H1 (cell line): ENCODE results near the gene TAAR1. TPM values are rescaled to one million over a fixed set of nuclear protein-coding genes. Genes with fewer than 3 reads are reported as not detected.

Source experiments
- CTCF ChIA-PET: fragments of 300-600 bp; sonication (Branson Sonifier 250); formaldehyde crosslinking; loops from one replicate; lab custom pipeline; 2021; ENCODE audit not compliant: partially characterized antibody; lab: Charles Lee
- POLR2A ChIA-PET: fragments of 300-600 bp; sonication (Branson Sonifier 250); formaldehyde crosslinking; loops from one replicate; lab custom pipeline; 2021; ENCODE audit warnings: inconsistent platforms; ENCODE audit not compliant: partially characterized antibody; lab: Charles Lee
- DNase-seq, 2 experiments: peaks; one replicate each; pipeline versions ENCODE4 v3.0.0 to v3.0.0-alpha.2; 2010 to 2022; ENCODE audit warnings: low spot score in 2 of 2, low read depth in 1 of 2, mixed read lengths in 1 of 2
- FAIRE-seq: peaks from 2 replicates; lab custom pipeline; 2011; peaks lifted over from hg19 to GRCh38; lab: Jason Lieb, UNC
- H2AFZ ChIP-seq: 2 replicates; pipeline ENCODE4 v1.8.1; 2012; ENCODE audit warnings: low read length, inconsistent platforms
- H2AK5ac ChIP-seq: 2 replicates; pipeline ENCODE4 v1.6.1; 2013; ENCODE audit warnings: low read depth, low read length
- H2BK120ac ChIP-seq: replicated peaks from 2 replicates; pipeline ENCODE3; 2013; ENCODE audit warnings: low read depth, low read length, inconsistent platforms
- H2BK12ac ChIP-seq: 2 replicates; pipeline ENCODE4 v1.6.1; 2013; ENCODE audit warnings: low read depth, low read length
- H2BK15ac ChIP-seq: 2 replicates; pipeline ENCODE4 v1.6.1; 2013; ENCODE audit warnings: low read length
- H2BK20ac ChIP-seq: 2 replicates; pipeline ENCODE4 v1.6.1; 2013; ENCODE audit warnings: low read length
- H2BK5ac ChIP-seq: 2 replicates; pipeline ENCODE4 v1.6.1; 2013; ENCODE audit warnings: low read depth, low read length
- H3K14ac ChIP-seq: 2 replicates; pipeline ENCODE4 v1.6.1; 2013; ENCODE audit warnings: inconsistent platforms; ENCODE audit not compliant: insufficient read length
- H3K18ac ChIP-seq: 2 replicates; pipeline ENCODE4 v1.6.1; 2013; ENCODE audit warnings: low read length; ENCODE audit errors: extremely low read depth
- H3K23ac ChIP-seq: 2 replicates; pipeline ENCODE4 v1.6.1; 2013; ENCODE audit warnings: inconsistent platforms; ENCODE audit not compliant: insufficient read length
- H3K23me2 ChIP-seq: 2 replicates; pipeline ENCODE4 v1.6.1; 2013; ENCODE audit warnings: low read depth, low read length
- H3K27ac ChIP-seq: 2 replicates; pipeline ENCODE4 v1.6.1; 2011; ENCODE audit warnings: low read depth, low read length, inconsistent platforms
- H3K27me3 ChIP-seq, 4 experiments: replicated peaks in 1 of 4; 1 replicate in 1 of 4; 2 replicates in 3 of 4; pipeline versions ENCODE4 v1.6.1 to v1.8.1; 2011 to 2013; ENCODE audit warnings: low read length in 3 of 4, mild to moderate bottlenecking in 3 of 4, inconsistent platforms in 2 of 4, mixed read lengths in 2 of 4, moderate library complexity in 1 of 4; ENCODE audit not compliant: control insufficient read depth in 3 of 4, insufficient read depth in 3 of 4; ENCODE audit errors: extremely low read depth in 1 of 4
- H3K36me3 ChIP-seq, 4 experiments: 2 replicates each; pipeline versions ENCODE4 v1.6.1 to v1.8.1; 2011 to 2013; ENCODE audit warnings: mild to moderate bottlenecking in 4 of 4, low read length in 3 of 4, moderate library complexity in 2 of 4, control low read depth in 1 of 4, inconsistent platforms in 1 of 4; ENCODE audit not compliant: insufficient read depth in 4 of 4, control insufficient read depth in 2 of 4
- H3K4ac ChIP-seq: replicated peaks from 2 replicates; pipeline ENCODE3; 2013; ENCODE audit warnings: low read length, low read depth, mixed read lengths, inconsistent platforms; ENCODE audit not compliant: insufficient read length
- H3K4me1 ChIP-seq, 4 experiments: replicated peaks in 1 of 4; 1 replicate in 1 of 4; 2 replicates in 3 of 4; pipeline versions ENCODE4 v1.6.1 to v1.8.1; 2011 to 2013; ENCODE audit warnings: low read length in 3 of 4, inconsistent platforms in 2 of 4, mixed read lengths in 1 of 4; ENCODE audit not compliant: insufficient read depth in 4 of 4, control insufficient read depth in 3 of 4
- H3K4me2 ChIP-seq, 2 experiments: 2 replicates each; pipeline versions ENCODE4 v1.6.1 to v1.8.1; 2011 to 2013; ENCODE audit warnings: low read depth in 2 of 2, low read length in 2 of 2, control low read depth in 1 of 2, inconsistent platforms in 1 of 2, mild to moderate bottlenecking in 1 of 2; ENCODE audit not compliant: insufficient read depth in 1 of 2
- H3K4me3 ChIP-seq, 4 experiments: fragments of 200-600, 300-600 bp in 1 of 4; sonication (generic), shearing (Covaris generic), sonication (Bioruptor Twin) in 1 of 4; 2 replicates each; pipeline versions ENCODE4 v1.5.1 to v1.8.1; 2011 to 2016; ENCODE audit warnings: low read length in 4 of 4, low read depth in 3 of 4, control low read depth in 2 of 4, inconsistent platforms in 2 of 4, mild to moderate bottlenecking in 2 of 4, mixed read lengths in 1 of 4, moderate library complexity in 1 of 4; ENCODE audit not compliant: insufficient read depth in 2 of 4; ENCODE audit errors: extremely low read depth in 1 of 4
- H3K56ac ChIP-seq: replicated peaks from 2 replicates; pipeline ENCODE3; 2013; ENCODE audit warnings: low read depth, mild to moderate bottlenecking, mixed read lengths, low read length, inconsistent platforms; ENCODE audit not compliant: insufficient read length
- H3K79me1 ChIP-seq: 2 replicates; pipeline ENCODE4 v1.6.1; 2013; ENCODE audit warnings: low read depth, low read length, control low read depth
- H3K79me2 ChIP-seq, 2 experiments: 2 replicates each; pipeline versions ENCODE4 v1.6.1 to v1.8.1; 2012 to 2013; ENCODE audit warnings: low read length in 2 of 2, mild to moderate bottlenecking in 2 of 2, inconsistent platforms in 1 of 2; ENCODE audit not compliant: insufficient read depth in 2 of 2, control insufficient read depth in 1 of 2
- H3K9ac ChIP-seq, 4 experiments: replicated peaks in 1 of 4; 1 replicate in 1 of 4; 2 replicates in 3 of 4; pipeline versions ENCODE4 v1.6.1 to v1.8.1; 2011 to 2013; ENCODE audit warnings: low read depth in 3 of 4, low read length in 3 of 4, control low read depth in 2 of 4, mild to moderate bottlenecking in 2 of 4, moderate library complexity in 2 of 4, inconsistent platforms in 1 of 4; ENCODE audit errors: extremely low read depth in 1 of 4
- H3K9me3 ChIP-seq, 2 experiments: 2 replicates each; pipeline versions ENCODE4 v1.6.1 to v1.8.1; 2012 to 2013; ENCODE audit warnings: mild to moderate bottlenecking in 2 of 2, moderate library complexity in 2 of 2, control low read depth in 1 of 2, inconsistent platforms in 1 of 2, low read depth in 1 of 2, low read length in 1 of 2, mixed read lengths in 1 of 2; ENCODE audit not compliant: insufficient read depth in 2 of 2
- H4K20me1 ChIP-seq, 2 experiments: replicated peaks in 1 of 2; 2 replicates each; pipeline versions ENCODE3 to v1.8.1; 2011 to 2013; ENCODE audit warnings: inconsistent platforms in 2 of 2, low read length in 2 of 2, mild to moderate bottlenecking in 1 of 2; ENCODE audit not compliant: insufficient read depth in 2 of 2, control insufficient read depth in 1 of 2
- H4K5ac ChIP-seq: 2 replicates; pipeline ENCODE4 v1.6.1; 2013; ENCODE audit warnings: low read length, low read depth, mixed read lengths, inconsistent platforms; ENCODE audit not compliant: insufficient read length
- H4K8ac ChIP-seq: 2 replicates; pipeline ENCODE4 v1.8.0; 2013; ENCODE audit warnings: mild to moderate bottlenecking, moderate library complexity, low read length, inconsistent platforms; ENCODE audit not compliant: insufficient read depth; ENCODE audit errors: extremely low read depth
- H4K91ac ChIP-seq: replicated peaks from 2 replicates; pipeline ENCODE3; 2013; ENCODE audit warnings: low read length, mixed read lengths, inconsistent platforms; ENCODE audit not compliant: insufficient read length
- CHD1 ChIP-seq: IDR thresholded peaks from 2 replicates; pipeline ENCODE4 v1.6.1; 2012; ENCODE audit warnings: low read depth, low read length, improper control_type of control experiment
- GABPA ChIP-seq: IDR thresholded peaks from 2 replicates; pipeline ENCODE4 v1.6.1; 2011; ENCODE audit warnings: mild to moderate bottlenecking, low read length, moderate library complexity, borderline replicate concordance; ENCODE audit not compliant: insufficient read depth
- MAX ChIP-seq: IDR thresholded peaks from 2 replicates; pipeline ENCODE4 v1.6.1; 2012; ENCODE audit warnings: inconsistent platforms
- RFX5 ChIP-seq: IDR thresholded peaks from 2 replicates; pipeline ENCODE4 v1.6.1; 2011; ENCODE audit warnings: low read depth, low read length, improper control_type of control experiment, borderline replicate concordance
- TAF1 ChIP-seq: IDR thresholded peaks from 2 replicates; pipeline ENCODE4 v1.6.1; 2011; ENCODE audit warnings: mild to moderate bottlenecking, low read depth, low read length
- TBP ChIP-seq: IDR thresholded peaks from 2 replicates; pipeline ENCODE4 v1.6.1; 2011; ENCODE audit warnings: low read depth, low read length, improper control_type of control experiment
- WGBS, 2 experiments: shearing (Covaris generic) in 1 of 2; methylation state at CpG; one replicate each; pipeline versions ENCODE4 v1.1.6 to v1.1.7; 2013 to 2015; ENCODE audit warnings: low lambda C conversion rate in 2 of 2, mixed read lengths in 2 of 2, inconsistent platforms in 1 of 2, low coverage in 1 of 2, missing lambda C conversion rate in 1 of 2; ENCODE audit not compliant: insufficient replicate concordance in 2 of 2, insufficient coverage in 1 of 2, insufficient read length in 1 of 2; ENCODE audit errors: extremely low coverage in 1 of 2, missing lambda C conversion rate in 1 of 2; 5-methylcytosine and 5-hydroxymethylcytosine counted together
- polyA plus RNA-seq, 7 experiments: library from polyadenylated mRNA; depleted of rRNA in 3 of 7; stranded (reverse) in 5 of 7; unstranded in 2 of 7; fragments of >200 nt in 5 of 7; fragments of 200-250 nt in 2 of 7; gene quantifications; 1 replicate in 5 of 7; 2 replicates in 1 of 7; 4 replicates in 1 of 7; pipeline versions ENCODE4 v1.2.1 to v1.2.3, GENCODE V29; 2011 to 2013; ENCODE audit warnings: missing spikeins in 2 of 7, mixed read lengths in 2 of 7
- total RNA-seq: library from RNA; stranded (reverse); fragmentation: NEBNext Ultra II Directional; extraction: Animal tissue kit (Norgen Biotek cat#: 25700); gene quantifications from 2 replicates; pipeline ENCODE4 v1.2.1, GENCODE V29; 2021
- TF ChIP-seq, protein P1 (sequence below): IDR thresholded peaks from 2 replicates; pipeline ENCODE4 v1.6.1; 2012; ENCODE audit warnings: low read length, inconsistent platforms

TAAR1 gene
- total and polyA plus RNA-seq, 2 of the 8 experiments (the other 6 are each of a cell fraction or from before 2014, with no cell fraction given), result not detected

GRCh38 chr6:132695773-132696172, 36.8 kb upstream of the TAAR1 start:
- H2BK5ac ChIP-seq, result no peak overlapping the region
- DNase-seq, result no peak
- no peak overlapping the region for H3K27ac ChIP-seq
- H3K23me2 ChIP-seq, result no peaks in the 10 kb centered on the region
- whole genome bisulfite sequencing, 2 experiments, result 33% methylated on average over 1 of the region's 1 CpG; no CpG with 5 or more reads in 1 of the 2 experiments
- no peak overlapping the region for H2AFZ ChIP-seq
- no peak overlapping the region for H3K4me3 ChIP-seq
- no peak overlapping the region for H3K18ac ChIP-seq
- H3K14ac ChIP-seq, result no peak overlapping the region
- no peaks in the 10 kb centered on the region for H3K27me3 ChIP-seq
- H4K20me1 ChIP-seq, result no peaks in the 10 kb centered on the region
- CTCF ChIA-PET, result interaction anchor here (0.6 to 2.5 kb wide), 3 partner anchors 20 to 94 kb away, joined by 3 to 9 read pairs (median 5); no protein-coding TSS in a partner anchor
- no peak overlapping the region for H3K56ac ChIP-seq
- no peaks in the 10 kb centered on the region for H3K36me3 ChIP-seq
- no peaks in the 10 kb centered on the region for H3K79me2 ChIP-seq
- no peaks in the 10 kb centered on the region for H3K79me1 ChIP-seq
- H4K91ac ChIP-seq, result no peak overlapping the region
- TF ChIP-seq TAF1 (no peak), CHD1 (no peak), RFX5 (no peak), TBP (no peak), GABPA (no peak), MAX (no peak)
- TF ChIP-seq, protein P1, sequence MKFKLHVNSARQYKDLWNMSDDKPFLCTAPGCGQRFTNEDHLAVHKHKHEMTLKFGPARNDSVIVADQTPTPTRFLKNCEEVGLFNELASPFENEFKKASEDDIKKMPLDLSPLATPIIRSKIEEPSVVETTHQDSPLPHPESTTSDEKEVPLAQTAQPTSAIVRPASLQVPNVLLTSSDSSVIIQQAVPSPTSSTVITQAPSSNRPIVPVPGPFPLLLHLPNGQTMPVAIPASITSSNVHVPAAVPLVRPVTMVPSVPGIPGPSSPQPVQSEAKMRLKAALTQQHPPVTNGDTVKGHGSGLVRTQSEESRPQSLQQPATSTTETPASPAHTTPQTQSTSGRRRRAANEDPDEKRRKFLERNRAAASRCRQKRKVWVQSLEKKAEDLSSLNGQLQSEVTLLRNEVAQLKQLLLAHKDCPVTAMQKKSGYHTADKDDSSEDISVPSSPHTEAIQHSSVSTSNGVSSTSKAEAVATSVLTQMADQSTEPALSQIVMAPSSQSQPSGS, result no peak
- no peak overlapping the region for H3K4me2 ChIP-seq
- H2BK15ac ChIP-seq, result no peak overlapping the region
- H3K9ac ChIP-seq, result no peak overlapping the region
- H3K4ac ChIP-seq, result no peak overlapping the region
- no peaks in the 10 kb centered on the region for H3K9me3 ChIP-seq
- H4K8ac ChIP-seq, result no peak overlapping the region
- no peaks in the 10 kb centered on the region for H3K4me1 ChIP-seq
- no peak overlapping the region for H2BK120ac ChIP-seq
- POLR2A ChIA-PET, result no interaction called here
- no peak for FAIRE-seq
- H4K5ac ChIP-seq, result no peak overlapping the region
- no peak overlapping the region for H2BK12ac ChIP-seq
- H2AK5ac ChIP-seq, result no peak overlapping the region
- H2BK20ac ChIP-seq, result no peak overlapping the region
- no peak overlapping the region for H3K23ac ChIP-seq
